ENCODE measurements around the gene JAK3. TPM values are rescaled to one million over a fixed set of nuclear protein-coding genes. Genes with fewer than 3 reads are reported as not detected.

Gene JAK3
- polyA plus RNA-seq, 4 donors, result 2.2 to 4.9 (median 3.6) TPM

GRCh38 chr19:17841810-17842662 lies 5.7 kb downstream of the JAK3 start:
- peak in 2 of 4 donors; percentile 50 to 79 for DNase-seq (ENCODE audit: low read depth in 4 of 4, low spot score in 2 of 4)

DNA sequence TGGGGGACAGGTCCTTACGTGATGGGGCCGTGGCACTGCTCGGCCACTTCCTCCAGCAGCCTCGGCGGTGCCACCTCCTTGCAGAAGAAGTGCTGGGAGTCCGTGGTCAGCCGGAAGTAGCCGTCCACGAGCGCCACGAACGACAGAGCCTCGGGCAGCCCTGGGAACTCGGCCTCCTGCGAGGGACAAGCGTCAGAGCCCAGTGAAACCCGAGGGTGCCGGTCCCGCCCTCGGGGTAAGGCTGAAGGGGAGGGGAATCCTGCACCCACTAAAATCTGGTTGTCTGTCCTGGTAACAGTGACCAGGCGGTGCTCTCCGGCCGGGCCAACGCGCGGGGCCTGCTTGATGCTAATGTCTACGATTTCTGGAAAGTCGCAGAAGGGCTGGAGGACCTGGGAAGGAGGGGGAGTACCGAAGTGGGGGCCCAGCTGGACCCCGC lies 6.4 kb downstream of the JAK3 start:
- DNase-seq (ENCODE audit: low read depth in 4 of 4, low spot score in 2 of 4), result no peak

DNA sequence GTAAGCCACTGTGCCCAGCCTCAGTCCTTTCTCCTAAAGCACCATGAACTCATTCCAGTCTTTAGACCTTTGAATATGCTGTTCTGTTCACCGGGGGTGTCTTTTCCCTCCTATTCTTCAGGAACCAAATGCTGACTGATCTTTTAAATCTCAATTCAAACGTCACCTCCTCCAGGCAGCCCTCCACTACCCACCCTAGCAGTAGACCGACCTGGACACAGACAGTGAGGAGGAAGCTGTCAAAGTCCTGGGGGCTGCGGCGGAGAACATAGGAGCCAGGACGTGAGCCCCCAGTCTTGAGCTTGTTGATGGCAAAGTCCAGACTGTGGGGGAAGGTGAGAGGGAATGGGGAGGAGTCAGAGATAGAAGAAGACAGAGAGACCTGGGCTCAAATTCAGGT lies 7.8 kb downstream of the JAK3 start:
- no peak for DNase-seq (ENCODE audit: low read depth in 4 of 4, low spot score in 2 of 4)

DNA sequence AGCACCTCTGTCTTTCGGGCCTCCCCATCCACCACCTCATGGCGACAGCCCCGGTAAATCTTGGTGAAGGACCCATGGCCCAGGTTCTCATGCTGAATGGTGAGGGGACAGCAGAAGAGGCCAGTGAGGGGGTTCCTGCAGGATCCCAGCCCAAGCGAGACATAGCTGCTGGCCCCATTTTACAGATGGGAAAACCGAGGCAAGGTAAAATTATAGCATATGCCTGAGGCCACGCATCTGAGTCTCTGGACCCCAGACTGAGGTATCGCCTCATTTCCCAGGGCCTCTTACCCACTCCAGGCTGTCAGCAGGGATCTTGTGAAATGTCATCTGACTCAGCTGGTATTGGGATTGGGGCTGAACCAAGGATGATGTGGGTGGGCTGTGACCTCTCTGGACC lies 9.8 kb downstream of the JAK3 start:
- DNase-seq (ENCODE audit: low read depth in 4 of 4, low spot score in 2 of 4), result no peak

DNA sequence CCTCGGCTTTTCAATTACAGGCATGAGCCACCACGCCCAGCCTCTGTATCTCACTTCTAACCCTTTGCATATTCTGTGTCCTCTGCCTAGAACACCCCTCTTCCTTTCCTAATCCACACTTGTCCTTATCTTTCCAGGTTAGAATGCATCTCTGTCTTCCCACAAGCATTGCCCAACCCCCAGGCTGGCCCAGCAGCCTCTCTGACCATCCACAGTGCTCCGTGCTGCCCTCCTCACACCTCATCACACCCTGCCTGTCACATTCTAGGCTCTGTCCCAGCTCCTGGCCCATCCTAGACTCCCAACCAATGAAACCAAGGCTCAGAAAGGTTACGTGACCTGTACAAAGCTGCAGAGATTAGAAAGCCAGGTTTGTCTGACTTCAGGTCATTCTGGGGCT lies 11.3 kb downstream of the JAK3 start:
- DNase-seq (ENCODE audit: low read depth in 4 of 4, low spot score in 2 of 4), result no peak

GRCh38 chr19:17835182-17836006 lies 12.4 kb downstream of the JAK3 start:
- DNase-seq (ENCODE audit: low read depth in 4 of 4, low spot score in 2 of 4), result no peak

GRCh38 chr19:17834350-17835181 lies 13.2 kb downstream of the JAK3 start:
- DNase-seq (ENCODE audit: low read depth in 4 of 4, low spot score in 2 of 4), result no peak

DNA sequence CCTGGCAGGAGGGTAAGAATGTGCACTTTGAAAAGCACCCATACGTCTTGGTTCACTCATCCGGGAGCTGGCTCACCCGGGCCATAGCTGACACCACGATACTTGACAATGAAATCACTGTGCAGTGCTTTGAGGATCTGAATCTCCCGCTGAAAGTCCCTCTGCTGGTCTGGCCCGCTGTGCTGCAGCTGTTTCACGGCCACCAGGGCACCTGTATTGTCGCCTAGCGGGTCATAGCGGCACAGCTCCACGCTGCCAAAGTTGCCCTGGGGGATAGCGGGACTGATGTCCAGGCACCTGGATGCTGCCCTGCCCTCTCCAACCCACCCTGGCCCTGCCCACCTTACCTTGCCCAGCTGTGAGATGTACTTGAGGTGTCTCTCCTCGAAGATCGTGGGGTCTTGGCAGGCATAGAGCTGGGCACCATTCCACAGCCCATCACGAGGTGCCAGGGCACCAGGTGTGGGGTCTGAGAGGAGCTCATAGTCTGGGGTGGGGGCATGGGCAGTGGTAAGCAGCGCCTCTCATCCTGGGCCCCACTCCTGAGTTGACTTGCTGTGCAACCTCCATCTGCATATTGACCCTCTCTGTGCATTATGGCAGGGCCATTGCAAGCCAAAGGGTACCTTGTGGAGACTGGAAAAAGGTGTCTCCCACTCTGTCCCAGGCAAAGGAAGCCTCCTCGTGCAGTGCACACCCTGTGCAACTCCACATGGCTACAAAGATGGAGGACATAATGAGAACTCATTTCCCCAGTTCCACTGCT lies 15.2 kb downstream of the JAK3 start:
- no peak for DNase-seq (ENCODE audit: low read depth in 4 of 4, low spot score in 2 of 4)

GRCh38 chr19:17831419-17831888 lies 16.3 kb downstream of the JAK3 start:
- DNase-seq (ENCODE audit: low read depth in 4 of 4, low spot score in 2 of 4), result no peak

- peak in 2 of 4 donors; percentile 19 to 34 for DNase-seq (ENCODE audit: low read depth in 4 of 4, low spot score in 2 of 4)
These were observed 17.0 kb downstream of the JAK3 start for GRCh38 chr19:17830567-17831418.

- no peak for DNase-seq (ENCODE audit: low read depth in 4 of 4, low spot score in 2 of 4)
These were observed 17.8 kb downstream of the JAK3 start for GRCh38 chr19:17829855-17830566.

DNA sequence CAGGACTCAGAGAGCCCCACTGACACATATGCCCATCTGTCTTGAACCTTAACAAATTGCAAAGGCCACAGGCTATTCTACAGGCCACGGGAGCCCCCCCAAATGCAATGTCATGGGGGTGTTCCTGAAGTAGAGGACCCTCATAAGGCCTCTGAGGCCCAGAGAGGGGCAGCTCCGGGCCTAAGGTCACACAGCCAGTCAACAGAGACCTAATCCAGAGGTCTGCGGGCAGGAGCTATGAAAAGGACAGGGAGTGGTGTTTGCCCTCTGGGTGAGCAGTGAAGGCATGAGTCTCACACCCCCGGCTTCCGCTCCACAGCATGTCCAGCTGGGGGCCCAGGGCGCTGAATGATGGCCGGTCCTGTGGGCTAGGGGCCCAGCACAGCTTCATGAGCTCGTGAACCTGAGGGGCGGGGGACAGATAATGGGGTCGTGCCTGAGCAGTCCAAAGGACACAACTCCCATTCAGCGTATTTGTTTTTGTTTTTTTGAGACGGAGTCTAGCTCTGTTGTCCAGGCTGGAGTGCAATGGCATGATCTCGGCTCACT lies 21.2 kb downstream of the JAK3 start:
- no peak for DNase-seq (ENCODE audit: low read depth in 4 of 4, low spot score in 2 of 4)

GRCh38 chr19:17824339-17824738 lies 23.4 kb downstream of the JAK3 start:
- no peak for DNase-seq (ENCODE audit: low read depth in 4 of 4, low spot score in 2 of 4)

DNA sequence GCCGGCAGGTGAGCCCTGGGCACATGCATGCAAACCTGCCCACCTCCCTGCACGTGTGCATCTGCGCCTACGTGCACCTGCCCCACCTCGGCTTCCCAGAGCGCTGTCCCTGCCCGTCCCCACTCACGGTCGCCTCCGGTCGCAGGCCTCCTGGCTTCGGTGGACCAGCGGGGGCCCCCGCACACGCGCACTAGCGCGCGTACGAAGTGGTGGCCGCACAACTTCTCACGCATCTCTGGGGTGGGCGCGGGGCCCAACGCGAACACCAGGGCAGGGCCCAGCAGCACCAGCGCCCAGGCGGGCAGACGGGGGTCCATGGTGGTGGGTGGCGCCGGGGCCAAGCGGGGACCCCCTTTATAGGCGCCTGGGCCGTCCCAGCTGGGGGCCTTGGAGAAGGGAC lies 26.6 kb downstream of the JAK3 start, which contains the start of gene INSL3:
TSS of gene INSL3 (minus strand) at position 330 of the 400 bp plus-strand sequence. CDS start at position 317, 13 bp downstream.
- no peak for DNase-seq (ENCODE audit: low read depth in 4 of 4, low spot score in 2 of 4)

DNA sequence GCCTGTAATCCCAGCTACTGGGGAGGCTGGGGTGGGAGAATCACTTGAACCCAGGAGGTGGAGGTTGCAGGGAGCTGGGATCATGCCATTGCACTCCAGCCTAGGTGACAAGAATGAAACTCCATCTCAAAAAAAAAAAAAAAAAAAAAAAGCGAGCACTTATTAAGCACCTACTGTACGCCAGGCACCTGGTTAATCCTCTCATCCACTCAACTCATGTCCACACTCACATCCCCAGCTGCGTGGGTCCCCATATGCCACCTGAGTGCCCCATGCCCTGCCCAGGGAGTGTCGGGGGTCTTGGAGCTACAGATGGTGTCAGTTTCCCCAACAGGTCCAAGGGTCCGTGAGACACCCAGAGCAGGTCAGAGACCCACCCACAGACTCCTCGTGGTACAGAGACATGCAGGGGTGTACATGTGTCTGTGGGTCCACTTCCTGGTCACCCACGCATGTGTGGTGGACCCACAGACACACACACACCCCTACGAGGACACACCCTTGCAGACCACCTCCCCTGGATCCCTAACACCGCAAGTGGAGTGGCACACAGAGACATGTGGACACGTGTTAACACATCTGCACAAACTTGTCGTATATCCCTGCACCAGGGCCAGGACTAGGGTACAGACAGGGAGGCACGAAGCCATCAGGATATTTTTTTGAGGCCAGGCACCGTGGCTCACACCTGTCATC lies 30.0 kb downstream of the JAK3 start:
- no peak for DNase-seq (ENCODE audit: low read depth in 4 of 4, low spot score in 2 of 4)

DNA sequence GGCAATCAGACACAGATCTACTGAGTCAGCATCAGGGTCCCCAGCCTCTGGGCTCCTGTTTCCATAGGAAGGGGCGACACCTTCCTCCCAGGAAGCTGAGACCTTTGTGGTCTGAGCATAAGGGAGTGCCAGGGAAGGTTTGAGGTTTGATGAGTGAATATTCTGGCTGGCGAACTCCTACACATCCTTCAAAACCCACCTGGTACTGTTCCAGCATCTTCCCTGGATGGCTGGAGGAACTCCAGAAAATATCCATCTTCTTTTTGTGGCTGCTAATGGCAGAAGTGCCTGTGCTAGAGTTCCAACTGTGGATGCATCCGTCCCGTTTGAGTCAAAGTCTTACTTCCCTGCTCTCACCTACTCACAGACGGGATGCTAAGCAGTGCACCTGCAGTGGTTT lies 35.7 kb downstream of the JAK3 start:
- no peak for DNase-seq (ENCODE audit: low read depth in 4 of 4, low spot score in 2 of 4)

GRCh38 chr19:17811681-17812080 lies 36.1 kb downstream of the JAK3 start:
- no peak for DNase-seq (ENCODE audit: low read depth in 4 of 4, low spot score in 2 of 4)

Measured in left renal cortex interstitium (tissue), 4 donors.